HCT116 (cell line): Measurements from ENCODE around the gene ANAPC5. TPM values are rescaled to one million over a fixed set of nuclear protein-coding genes. Genes with fewer than 3 reads are reported as not detected.
"Not testable (repeated sequence)": the region's sequence is repeated elsewhere in the genome, so short reads cannot be mapped to it uniquely, and the experiment has no call there.

Experiments used
- ATAC-seq: fragments of 200-7000 bp; cut with Tn5 transposase; 2 replicates; pipeline ENCODE4 v1.9.1; 2020; ENCODE audit warnings: mild to moderate bottlenecking, moderate library complexity
- BruUV-seq: library from RNA; stranded (reverse); fragments of 400-500 nt; replicated peaks from 2 replicates; lab custom pipeline; 2021; lab: Mats Ljungman, UMichigan
- CTCF ChIA-PET: fragments of 300-600 bp; sonication (Branson Sonifier 250); formaldehyde crosslinking; loops from one replicate; lab custom pipeline; 2021; ENCODE audit warnings: antibody characterized with exemption; lab: Charles Lee
- POLR2A ChIA-PET: fragments of 300-600, 350-600 bp; sonication (Branson Sonifier 250); formaldehyde crosslinking; loops from one replicate; lab custom pipeline; 2021; ENCODE audit warnings: antibody characterized with exemption; lab: Charles Lee
- RAD21 ChIA-PET, 2 experiments: fragments of 300-600 bp; sonication (Branson Sonifier 250); formaldehyde crosslinking; loops; one replicate each; lab custom pipeline; 2023; ENCODE audit warnings: low total read pairs in 2 of 2; ENCODE audit not compliant: uncharacterized antibody in 2 of 2, unreplicated experiment in 2 of 2, low non-redundant PET in 1 of 2; lab: Charles Lee
- DNase-seq: peaks from one replicate; pipeline ENCODE4 v3.0.0-alpha.2; 2010; ENCODE audit warnings: low read depth, low spot score
- H2AFZ ChIP-seq: fragments of 200-600 bp; shearing (Covaris generic), sonication (generic); 2 replicates; pipeline ENCODE4 v1.6.1; 2017; ENCODE audit warnings: low read depth, mixed run types, mixed read lengths, antibody characterized with exemption, low read length; ENCODE audit not compliant: poor library complexity, severe bottlenecking
- H3K27ac ChIP-seq: 2 replicates; pipeline ENCODE4 v1.5.1; 2012; ENCODE audit warnings: low read depth, low read length
- H3K27me3 ChIP-seq: fragments of 200-600 bp; sonication (generic); 2 replicates; pipeline ENCODE4 v1.6.1; 2016; ENCODE audit warnings: mixed run types, low read length, mixed read lengths; ENCODE audit not compliant: insufficient read depth
- H3K36me3 ChIP-seq, 2 experiments: fragments of 200-500 bp in 1 of 2; fragments of 200-600 bp in 1 of 2; sonication (Bioruptor generic) in 1 of 2; sonication (generic) in 1 of 2; 2 replicates each; pipeline versions ENCODE4 v1.5.1 to v1.6.1; 2014 to 2016; ENCODE audit warnings: low read length in 2 of 2, inconsistent platforms in 1 of 2, mixed read lengths in 1 of 2, mixed run types in 1 of 2; ENCODE audit not compliant: insufficient read depth in 2 of 2, control insufficient read depth in 1 of 2
- H3K4me1 ChIP-seq, 2 experiments: fragments of 200-600 bp in 1 of 2; sonication (generic) in 1 of 2; 2 replicates each; pipeline versions ENCODE4 v1.5.1 to v1.6.1; 2012 to 2017; ENCODE audit warnings: low read length in 2 of 2, inconsistent platforms in 1 of 2, mild to moderate bottlenecking in 1 of 2, mixed read lengths in 1 of 2, mixed run types in 1 of 2, moderate library complexity in 1 of 2; ENCODE audit not compliant: insufficient read depth in 2 of 2, control insufficient read depth in 1 of 2
- H3K4me2 ChIP-seq: fragments of 200-600 bp; sonication (generic); 2 replicates; pipeline ENCODE4 v1.6.1; 2017; ENCODE audit warnings: mixed run types, low read length, mixed read lengths
- H3K4me3 ChIP-seq, 2 experiments: fragments of 200-600 bp in 1 of 2; sonication (generic) in 1 of 2; replicated peaks in 1 of 2; 2 replicates each; pipeline ENCODE4 v1.5.1; 2011 to 2016; ENCODE audit warnings: low read length in 2 of 2, control low read depth in 1 of 2, low read depth in 1 of 2, mild to moderate bottlenecking in 1 of 2, mixed read lengths in 1 of 2, mixed run types in 1 of 2
- H3K79me2 ChIP-seq: fragments of 200-600 bp; sonication (generic); 2 replicates; pipeline ENCODE4 v1.6.1; 2017; ENCODE audit warnings: mild to moderate bottlenecking, mixed run types, low read length, moderate library complexity, mixed read lengths; ENCODE audit not compliant: insufficient read depth
- H3K9ac ChIP-seq: fragments of 200-600 bp; sonication (generic); 2 replicates; pipeline ENCODE4 v1.6.1; 2016; ENCODE audit warnings: low read length, mixed read lengths
- H3K9me2 ChIP-seq: fragments of 200-600 bp; sonication (generic), shearing (Covaris generic); 2 replicates; pipeline ENCODE4 v1.6.1; 2017; ENCODE audit warnings: mixed run types, mild to moderate bottlenecking, moderate library complexity; ENCODE audit not compliant: insufficient read depth
- H3K9me3 ChIP-seq, 2 experiments: fragments of 200-500 bp in 1 of 2; fragments of 200-600 bp in 1 of 2; sonication (Bioruptor generic) in 1 of 2; sonication (generic) in 1 of 2; 2 replicates each; pipeline ENCODE4 v1.6.1; 2014 to 2017; ENCODE audit warnings: low read length in 2 of 2, mixed read lengths in 2 of 2, inconsistent platforms in 1 of 2, low read depth in 1 of 2, mild to moderate bottlenecking in 1 of 2, mixed run types in 1 of 2, moderate library complexity in 1 of 2; ENCODE audit not compliant: control insufficient read depth in 1 of 2, insufficient read depth in 1 of 2
- H4K20me1 ChIP-seq: fragments of 200-600 bp; sonication (generic), shearing (Covaris generic); 2 replicates; pipeline ENCODE4 v1.6.1; 2017; ENCODE audit warnings: mixed run types, mild to moderate bottlenecking, moderate library complexity; ENCODE audit not compliant: insufficient read depth
- CBX3 ChIP-seq: IDR thresholded peaks from 2 replicates; pipeline ENCODE4 v1.6.1; 2012; ENCODE audit warnings: low read depth
- CEBPB ChIP-seq: IDR thresholded peaks from 2 replicates; pipeline ENCODE4 v1.6.1; 2012; ENCODE audit warnings: low read depth
- EZH2 ChIP-seq: fragments of 200-600 bp; sonication (generic); IDR thresholded peaks from 2 replicates; pipeline ENCODE4 v1.6.1; 2017; ENCODE audit warnings: antibody characterized with exemption, mixed run types
- JUND ChIP-seq: IDR thresholded peaks from 2 replicates; pipeline ENCODE4 v1.6.1; 2012
- REST ChIP-seq: IDR thresholded peaks from 2 replicates; pipeline ENCODE4 v1.6.1; 2012; ENCODE audit warnings: low read depth
- SIN3A ChIP-seq: IDR thresholded peaks from 2 replicates; pipeline ENCODE4 v1.6.1; 2012; ENCODE audit warnings: low read depth
- SP1 ChIP-seq: IDR thresholded peaks from 2 replicates; pipeline ENCODE4 v1.6.1; 2012; ENCODE audit warnings: low read depth
- YY1 ChIP-seq: IDR thresholded peaks from 2 replicates; pipeline ENCODE4 v1.6.1; 2011; ENCODE audit warnings: low read length, low read depth, moderate library complexity, mild to moderate bottlenecking; ENCODE audit not compliant: insufficient replicate concordance; ENCODE audit errors: extremely low read depth
- ZNF274 ChIP-seq: fragments of 200-500 bp; sonication (Bioruptor generic); IDR thresholded peaks from 2 replicates; pipeline ENCODE4 v1.6.1; 2014; ENCODE audit warnings: mild to moderate bottlenecking, low read depth, low read length, inconsistent platforms
- intact Hi-C: fragments of 100-400 bp; cut with micrococcal nuclease; formaldehyde crosslinking; loops from 2 replicates; pipeline ENCODE4 v1.10.0; 2022
- total RNA-seq: library from RNA; stranded (reverse); gene quantifications from one replicate; pipeline ENCODE4 v1.2.1, GENCODE V29; 2021; ENCODE audit not compliant: unreplicated experiment
- TF ChIP-seq, protein P1 (sequence below): IDR thresholded peaks from 2 replicates; pipeline ENCODE4 v1.6.1; 2012

Gene ANAPC5
- total RNA-seq, 1 experiment from 2014 or later: 112 TPM

DNA sequence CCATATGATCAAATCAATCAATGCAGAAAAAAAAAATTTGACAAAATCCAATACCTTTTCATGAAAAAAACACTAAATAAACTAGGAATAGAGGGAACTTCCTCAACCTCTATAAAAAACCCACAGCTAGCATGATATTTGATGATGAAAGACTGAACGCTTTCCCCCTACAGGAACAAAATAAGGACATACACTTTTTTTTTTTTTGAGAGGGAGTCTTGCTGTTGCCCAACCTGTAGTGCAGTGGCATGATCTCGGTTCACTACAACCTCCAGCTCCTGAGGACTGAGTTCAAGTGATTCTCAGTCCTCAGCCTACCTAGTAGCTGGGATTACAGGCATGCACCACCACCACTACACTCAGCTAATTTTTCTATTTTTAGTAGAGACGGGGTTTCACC is 37.8 kb downstream of the ANAPC5 start:
- no peaks in the 10 kb centered on the region for H3K9me2 ChIP-seq
- no peaks in the 10 kb centered on the region for H3K27me3 ChIP-seq
- no peak overlapping the region for H3K4me2 ChIP-seq
- DNase-seq: no peak
- TF ChIP-seq YY1: no peak
- no peak for TF ChIP-seq SP1
- TF ChIP-seq ZNF274: no peak
- TF ChIP-seq CBX3: no peak
- TF ChIP-seq JUND: no peak
- no peak for TF ChIP-seq EZH2
- no peak for TF ChIP-seq CEBPB
- TF ChIP-seq REST: no peak
- TF ChIP-seq SIN3A: no peak
- TF ChIP-seq, protein P1, sequence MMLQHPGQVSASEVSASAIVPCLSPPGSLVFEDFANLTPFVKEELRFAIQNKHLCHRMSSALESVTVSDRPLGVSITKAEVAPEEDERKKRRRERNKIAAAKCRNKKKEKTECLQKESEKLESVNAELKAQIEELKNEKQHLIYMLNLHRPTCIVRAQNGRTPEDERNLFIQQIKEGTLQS: no peak
- TF ChIP-seq, all 23 proteins: peak for 0
- Histone ChIP-seq H3K79me2 (peaks cover 14% of the 10 kb centered on the region), H3K36me3 (peaks cover 18 to 20% of the 10 kb centered on the region in 2 experiments; a peak in 3 of 4 replicates), H3K4me3 (no peak overlapping the region), H3K27ac (no peak overlapping the region), H3K9ac (no peak overlapping the region), H2AFZ (no peak overlapping the region), H3K4me1 (peaks cover 0 to 4% of the 10 kb centered on the region in 2 experiments; a peak in 1 of 4 replicates), H3K9me3 (no peaks in the 10 kb centered on the region), H4K20me1 (no peaks in the 10 kb centered on the region)
- POLR2A ChIA-PET: no interaction called here
- CTCF ChIA-PET: no interaction called here
- intact Hi-C loops: no loop called here
- no TSS peak for BruUV-seq
- no peak for ATAC-seq
- RAD21 ChIA-PET: no interaction called here

GRCh38 chr12:121310231-121310630 is 42.0 kb downstream of the ANAPC5 start:
- H2AFZ ChIP-seq, DNase-seq, ATAC-seq, H3K79me2 ChIP-seq, H3K9me2 ChIP-seq, H4K20me1 ChIP-seq, H3K4me1 ChIP-seq, intact Hi-C loops, POLR2A ChIA-PET, BruUV-seq, H3K4me2 ChIP-seq, RAD21 ChIA-PET, H3K27ac ChIP-seq, H3K27me3 ChIP-seq, H3K9me3 ChIP-seq, H3K9ac ChIP-seq, H3K4me3 ChIP-seq: not testable (repeated sequence)
- CTCF ChIA-PET: interaction anchor here (1.6 kb wide), 1 partner anchor 25 kb away, joined by 4 read pairs; no protein-coding TSS in a partner anchor
- H3K36me3 ChIP-seq: peaks cover 6 to 17% of the 10 kb centered on the region in 2 experiments; a peak in 1 of 4 replicates

DNA sequence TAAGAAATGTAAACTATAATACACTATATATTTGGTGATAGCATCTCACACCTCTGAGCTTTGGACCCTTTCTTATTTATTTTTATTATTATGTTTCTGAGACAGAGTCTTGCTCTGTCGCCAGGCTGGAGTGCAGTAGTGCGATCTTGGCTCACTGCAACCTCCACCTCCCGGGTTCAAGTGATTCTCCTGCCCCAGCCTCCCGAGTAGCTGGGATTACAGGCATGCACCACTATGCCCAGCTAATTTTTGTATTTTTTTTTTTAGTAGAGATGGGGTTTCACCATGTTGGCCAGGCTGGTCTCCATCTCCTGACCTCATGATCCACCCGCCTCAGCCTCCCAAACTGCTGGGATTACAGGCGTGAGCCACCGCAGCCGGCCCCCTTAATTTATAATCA is 44.8 kb downstream of the ANAPC5 start:
- POLR2A ChIA-PET, H3K27ac ChIP-seq, H4K20me1 ChIP-seq, H3K4me3 ChIP-seq, DNase-seq, H3K9me2 ChIP-seq, H3K27me3 ChIP-seq, H3K4me1 ChIP-seq, BruUV-seq, H3K9ac ChIP-seq, CTCF ChIA-PET, H3K9me3 ChIP-seq, H3K79me2 ChIP-seq, H3K4me2 ChIP-seq, H2AFZ ChIP-seq, intact Hi-C loops, ATAC-seq, RAD21 ChIA-PET: not testable (repeated sequence)
- peaks cover 6 to 17% of the 10 kb centered on the region in 2 experiments; a peak in 1 of 4 replicates for H3K36me3 ChIP-seq
